Endothelial cell of umbilical vein (primary cell): ENCODE measurements around the gene RAB4B. TPM values are rescaled to one million over a fixed set of nuclear protein-coding genes. Genes with fewer than 3 reads are reported as not detected.

ENCODE experiments used
- BruUV-seq: library from RNA; stranded (reverse); fragments of 400-500 nt; replicated peaks from 2 replicates; lab custom pipeline; 2021; lab: Mats Ljungman, UMichigan
- CTCF ChIA-PET: fragments of 300-600, 350-600 bp; sonication (Branson Sonifier 250); formaldehyde crosslinking; loops from one replicate; lab custom pipeline; 2021; ENCODE audit warnings: antibody characterized with exemption, inconsistent platforms; lab: Charles Lee
- POLR2A ChIA-PET: fragments of 300-600, 350-600 bp; sonication (Branson Sonifier 250); formaldehyde crosslinking; loops from one replicate; lab custom pipeline; 2021; ENCODE audit warnings: antibody characterized with exemption, inconsistent platforms; lab: Charles Lee
- DNase-seq: peaks from one replicate; pipeline ENCODE4 v3.0.0-alpha.2; 2011; ENCODE audit warnings: low read depth, low spot score
- FAIRE-seq: peaks from 2 replicates; lab custom pipeline; 2011; peaks lifted over from hg19 to GRCh38; lab: Jason Lieb, UNC
- H2AFZ ChIP-seq: 2 replicates; pipeline ENCODE4 v1.6.0; 2012; ENCODE audit warnings: low read depth, low read length, control low read depth, inconsistent platforms
- H3K27ac ChIP-seq: 2 replicates; pipeline ENCODE4 v1.5.1; 2011; ENCODE audit warnings: low read depth, mild to moderate bottlenecking, control low read depth, low read length, moderate library complexity; ENCODE audit not compliant: insufficient read depth
- H3K27me3 ChIP-seq, 2 experiments: 2 replicates each; pipeline versions ENCODE4 v1.6.0 to v1.6.1; 2011; ENCODE audit warnings: low read length in 2 of 2, mixed read lengths in 1 of 2; ENCODE audit not compliant: control insufficient read depth in 2 of 2, insufficient read depth in 2 of 2
- H3K36me3 ChIP-seq, 2 experiments: 2 replicates in 1 of 2; 3 replicates in 1 of 2; pipeline ENCODE4 v1.5.1; 2011; ENCODE audit warnings: low read length in 2 of 2, mild to moderate bottlenecking in 1 of 2, moderate library complexity in 1 of 2; ENCODE audit not compliant: control insufficient read depth in 2 of 2, insufficient read depth in 2 of 2; ENCODE audit errors: extremely low read depth in 1 of 2
- H3K4me1 ChIP-seq: 3 replicates; pipeline ENCODE4 v1.5.1; 2011; ENCODE audit warnings: mild to moderate bottlenecking, low read length; ENCODE audit not compliant: control insufficient read depth, insufficient read depth; ENCODE audit errors: extremely low read depth
- H3K4me2 ChIP-seq: 2 replicates; pipeline ENCODE4 v1.6.1; 2011; ENCODE audit warnings: low read length, control low read depth, mixed read lengths; ENCODE audit not compliant: insufficient read depth
- H3K4me3 ChIP-seq, 3 experiments: fragments of 200-600 bp in 1 of 3; sonication (generic), shearing (Covaris generic) in 1 of 3; replicated peaks in 1 of 3; 2 replicates each; pipeline ENCODE4 v1.5.1; 2011 to 2016; ENCODE audit warnings: control low read depth in 3 of 3, low read length in 3 of 3, mild to moderate bottlenecking in 2 of 3, inconsistent platforms in 1 of 3, low read depth in 1 of 3, moderate library complexity in 1 of 3; ENCODE audit not compliant: insufficient read depth in 1 of 3
- H3K79me2 ChIP-seq: 2 replicates; pipeline ENCODE4 v1.6.0; 2012; ENCODE audit warnings: low read length, inconsistent platforms; ENCODE audit not compliant: control insufficient read depth, insufficient read depth
- H3K9ac ChIP-seq: replicated peaks from 2 replicates; pipeline ENCODE3; 2011; ENCODE audit warnings: low read length, control low read depth; ENCODE audit not compliant: insufficient read depth; ENCODE audit errors: extremely low read depth
- H3K9me1 ChIP-seq: replicated peaks from 3 replicates; pipeline ENCODE4 v1.6.0; 2011; ENCODE audit warnings: mild to moderate bottlenecking, low read length; ENCODE audit not compliant: control insufficient read depth, insufficient read depth; ENCODE audit errors: extremely low read depth
- H3K9me3 ChIP-seq: replicated peaks from 2 replicates; pipeline ENCODE4 v1.5.1; 2012; ENCODE audit warnings: low read length, inconsistent platforms; ENCODE audit not compliant: control insufficient read depth, insufficient read depth
- H4K20me1 ChIP-seq: replicated peaks from 2 replicates; pipeline ENCODE3; 2011; ENCODE audit warnings: mild to moderate bottlenecking, low read length; ENCODE audit not compliant: control insufficient read depth, insufficient read depth; ENCODE audit errors: extremely low read depth
- EZH2 ChIP-seq: IDR thresholded peaks from 2 replicates; pipeline ENCODE4 v1.6.1; 2012; ENCODE audit warnings: borderline replicate concordance, low read depth, mild to moderate bottlenecking, moderate library complexity, low read length, inconsistent platforms; ENCODE audit not compliant: severe bottlenecking
- FOS ChIP-seq: IDR thresholded peaks from 2 replicates; pipeline ENCODE4 v1.6.1; 2011; ENCODE audit warnings: mild to moderate bottlenecking, low read length, moderate library complexity, borderline replicate concordance; ENCODE audit not compliant: insufficient read depth
- GATA2 ChIP-seq: IDR thresholded peaks from 2 replicates; pipeline ENCODE4 v1.7.0; 2011; ENCODE audit warnings: low read depth, mild to moderate bottlenecking, moderate library complexity, mixed read lengths, low read length; ENCODE audit not compliant: insufficient read length, insufficient read depth
- JUN ChIP-seq: IDR thresholded peaks from 2 replicates; pipeline ENCODE4 v1.6.1; 2011; ENCODE audit warnings: borderline replicate concordance, low read depth; ENCODE audit not compliant: insufficient read length, insufficient read depth
- MYC ChIP-seq: IDR thresholded peaks from one replicate; pipeline ENCODE4 v1.6.1; 2011; ENCODE audit warnings: mild to moderate bottlenecking, low read depth, low read length
- POLR2A ChIP-seq: IDR thresholded peaks from 2 replicates; pipeline ENCODE4 v1.6.1; 2012; ENCODE audit warnings: low read depth, mild to moderate bottlenecking, control low read depth, low read length
- POLR2AphosphoS5 ChIP-seq: IDR thresholded peaks from 2 replicates; pipeline ENCODE4 v1.6.1; 2012; ENCODE audit warnings: low read depth, mild to moderate bottlenecking, control low read depth, low read length, moderate library complexity; ENCODE audit not compliant: insufficient read depth
- dilution Hi-C: fragments of 300-500 bp; cut with MboI; formaldehyde crosslinking; loops from one replicate; pipeline ENCODE4 v1.15.0; 2019; ENCODE audit warnings: low sequenced_read_pairs; ENCODE audit not compliant: extremely low pct_ligation_motif_present
- intact Hi-C: fragments of 100-400 bp; cut with micrococcal nuclease; formaldehyde crosslinking; loops from one replicate; pipeline ENCODE4 v1.10.0; 2022
- polyA plus RNA-seq, 4 experiments: library from polyadenylated mRNA; depleted of rRNA in 3 of 4; stranded (reverse) in 3 of 4; unstranded in 1 of 4; fragments of >200 nt; gene quantifications; 2 replicates each; pipeline versions ENCODE4 v1.2.1 to v1.2.3, GENCODE V29; 2011 to 2012; ENCODE audit warnings: missing spikeins in 1 of 4
- total RNA-seq: library from RNA; stranded (reverse); gene quantifications from 2 replicates; pipeline ENCODE4 v1.2.3, GENCODE V29; 2021
- TF ChIP-seq, protein P1 (sequence below): IDR thresholded peaks from 2 replicates; pipeline ENCODE4 v1.6.1; 2011; ENCODE audit not compliant: insufficient read depth, insufficient read length
- TF ChIP-seq, protein P2 (sequence below), 2 donors: IDR thresholded peaks; 1 replicate in 1 of 2; 2 replicates in 1 of 2; pipeline ENCODE4 v1.5.1; 2011; ENCODE audit warnings: low read length in 2 of 2, mild to moderate bottlenecking in 2 of 2, moderate library complexity in 2 of 2, control low read depth in 1 of 2, inconsistent platforms in 1 of 2, low read depth in 1 of 2; ENCODE audit not compliant: insufficient read depth in 1 of 2; ENCODE audit errors: extremely low read depth in 1 of 2

Gene RAB4B
- total and polyA plus RNA-seq, 2 donors (not counting 3 experiments of a cell fraction or from before 2014, with no cell fraction given) = 33.6 to 61.0 TPM

DNA sequence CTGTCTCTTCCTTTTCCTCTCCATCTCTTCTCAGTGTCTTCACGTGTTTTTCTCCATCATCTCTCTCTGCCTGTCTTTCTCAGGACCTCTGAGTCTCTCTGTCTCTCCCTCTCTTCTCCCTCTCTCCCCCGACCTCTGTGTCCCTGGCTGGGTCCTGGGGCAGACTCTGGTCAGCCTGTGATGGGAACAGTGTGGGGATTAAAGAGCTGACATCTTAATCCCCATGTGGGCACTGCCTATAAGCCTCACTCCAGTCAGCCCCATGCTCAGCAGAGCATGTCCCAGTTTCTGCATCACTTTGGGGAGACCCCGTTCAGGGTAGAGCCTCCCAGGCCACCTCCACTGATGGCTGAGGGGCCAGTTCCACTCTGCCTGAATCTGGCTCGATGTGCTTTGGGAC, 37.2 kb downstream of the RAB4B start:
- H3K9me1 ChIP-seq = no peaks in the 10 kb centered on the region
- H3K4me1 ChIP-seq = peaks cover 11% of the 10 kb centered on the region
- dilution Hi-C loops (no loop called here), intact Hi-C loops (loop anchor here (5.0 kb wide), 1 partner anchor 312 kb away; no protein-coding TSS in a partner anchor)
- POLR2A ChIA-PET = no interaction called here
- no peak overlapping the region for H3K27ac ChIP-seq
- FAIRE-seq (no peak), DNase-seq (no peak)
- no peak overlapping the region for H3K4me2 ChIP-seq
- H3K9me3 ChIP-seq = no peaks in the 10 kb centered on the region
- H3K36me3 ChIP-seq = no peaks in the 10 kb centered on the region
- no peak for TF ChIP-seq JUN
- TF ChIP-seq, protein P1, sequence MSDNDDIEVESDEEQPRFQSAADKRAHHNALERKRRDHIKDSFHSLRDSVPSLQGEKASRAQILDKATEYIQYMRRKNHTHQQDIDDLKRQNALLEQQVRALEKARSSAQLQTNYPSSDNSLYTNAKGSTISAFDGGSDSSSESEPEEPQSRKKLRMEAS = no peak
- TF ChIP-seq GATA2 = no peak
- TF ChIP-seq POLR2AphosphoS5 = no peak
- no peak for TF ChIP-seq FOS
- no peak for TF ChIP-seq EZH2
- TF ChIP-seq, protein P2, sequence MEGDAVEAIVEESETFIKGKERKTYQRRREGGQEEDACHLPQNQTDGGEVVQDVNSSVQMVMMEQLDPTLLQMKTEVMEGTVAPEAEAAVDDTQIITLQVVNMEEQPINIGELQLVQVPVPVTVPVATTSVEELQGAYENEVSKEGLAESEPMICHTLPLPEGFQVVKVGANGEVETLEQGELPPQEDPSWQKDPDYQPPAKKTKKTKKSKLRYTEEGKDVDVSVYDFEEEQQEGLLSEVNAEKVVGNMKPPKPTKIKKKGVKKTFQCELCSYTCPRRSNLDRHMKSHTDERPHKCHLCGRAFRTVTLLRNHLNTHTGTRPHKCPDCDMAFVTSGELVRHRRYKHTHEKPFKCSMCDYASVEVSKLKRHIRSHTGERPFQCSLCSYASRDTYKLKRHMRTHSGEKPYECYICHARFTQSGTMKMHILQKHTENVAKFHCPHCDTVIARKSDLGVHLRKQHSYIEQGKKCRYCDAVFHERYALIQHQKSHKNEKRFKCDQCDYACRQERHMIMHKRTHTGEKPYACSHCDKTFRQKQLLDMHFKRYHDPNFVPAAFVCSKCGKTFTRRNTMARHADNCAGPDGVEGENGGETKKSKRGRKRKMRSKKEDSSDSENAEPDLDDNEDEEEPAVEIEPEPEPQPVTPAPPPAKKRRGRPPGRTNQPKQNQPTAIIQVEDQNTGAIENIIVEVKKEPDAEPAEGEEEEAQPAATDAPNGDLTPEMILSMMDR (IDR thresholded peaks at IDR 0.05; ENCODE audit: extremely low read depth in 1 of 2, insufficient read depth in 1 of 2, low read depth in 1 of 2, low read length in 2 of 2) = no peak
- no peak for TF ChIP-seq MYC
- TF ChIP-seq POLR2A = no peak
- H3K9ac ChIP-seq = no peak overlapping the region
- CTCF ChIA-PET = no interaction called here
- no TSS peak for BruUV-seq
- H3K79me2 ChIP-seq = no peaks in the 10 kb centered on the region
- no peak overlapping the region for H3K4me3 ChIP-seq
- peaks cover 3 to 8% of the 10 kb centered on the region in 2 experiments for H3K27me3 ChIP-seq
- H4K20me1 ChIP-seq = no peaks in the 10 kb centered on the region
- no peak overlapping the region for H2AFZ ChIP-seq
